Esophagus squamous epithelium (tissue), 4 donors: ENCODE measurements around the gene RYR3.

Source experiments
- POLR2A ChIP-seq, 4 donors: fragments of 450-650 bp; IDR thresholded peaks; one replicate each; pipeline ENCODE4 v1.6.1; 2017; ENCODE audit warnings: antibody characterized with exemption in 4 of 4, mild to moderate bottlenecking in 4 of 4, moderate library complexity in 3 of 4
- TF ChIP-seq, protein P1 (sequence below), 6 experiments: fragments of 450-650 bp in 4 of 6; fragments of 200-600 bp in 2 of 6; sonication (generic) in 2 of 6; IDR thresholded peaks; one replicate each; pipeline ENCODE4 v1.5.1; 2016 to 2019; ENCODE audit warnings: antibody characterized with exemption in 6 of 6, mild to moderate bottlenecking in 4 of 6, moderate library complexity in 4 of 6

DNA sequence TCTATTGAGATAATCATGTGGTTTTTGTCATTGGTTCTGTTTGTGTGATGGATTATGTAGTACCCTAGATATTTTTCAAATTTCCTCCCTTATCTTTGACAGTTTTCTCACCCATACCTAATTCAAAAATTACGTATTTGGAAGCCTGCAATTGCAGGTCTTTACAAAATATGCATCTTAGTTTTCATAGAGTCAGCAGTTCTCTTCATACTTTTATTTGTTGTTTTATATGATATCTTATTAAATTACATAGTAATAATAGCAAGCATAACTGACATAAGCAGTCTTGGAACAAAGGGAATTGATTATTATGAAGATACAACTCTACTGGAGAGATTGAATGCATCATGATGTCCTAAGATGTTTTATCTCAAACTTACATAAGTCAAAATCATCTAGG is 442.2 kb downstream of the RYR3 start:
- TF ChIP-seq, protein P1, sequence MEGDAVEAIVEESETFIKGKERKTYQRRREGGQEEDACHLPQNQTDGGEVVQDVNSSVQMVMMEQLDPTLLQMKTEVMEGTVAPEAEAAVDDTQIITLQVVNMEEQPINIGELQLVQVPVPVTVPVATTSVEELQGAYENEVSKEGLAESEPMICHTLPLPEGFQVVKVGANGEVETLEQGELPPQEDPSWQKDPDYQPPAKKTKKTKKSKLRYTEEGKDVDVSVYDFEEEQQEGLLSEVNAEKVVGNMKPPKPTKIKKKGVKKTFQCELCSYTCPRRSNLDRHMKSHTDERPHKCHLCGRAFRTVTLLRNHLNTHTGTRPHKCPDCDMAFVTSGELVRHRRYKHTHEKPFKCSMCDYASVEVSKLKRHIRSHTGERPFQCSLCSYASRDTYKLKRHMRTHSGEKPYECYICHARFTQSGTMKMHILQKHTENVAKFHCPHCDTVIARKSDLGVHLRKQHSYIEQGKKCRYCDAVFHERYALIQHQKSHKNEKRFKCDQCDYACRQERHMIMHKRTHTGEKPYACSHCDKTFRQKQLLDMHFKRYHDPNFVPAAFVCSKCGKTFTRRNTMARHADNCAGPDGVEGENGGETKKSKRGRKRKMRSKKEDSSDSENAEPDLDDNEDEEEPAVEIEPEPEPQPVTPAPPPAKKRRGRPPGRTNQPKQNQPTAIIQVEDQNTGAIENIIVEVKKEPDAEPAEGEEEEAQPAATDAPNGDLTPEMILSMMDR (IDR thresholded peaks at IDR 0.05), result no peak
- no peak for TF ChIP-seq POLR2A (IDR thresholded peaks at IDR 0.05)
